Stimulated activated CD8-positive, alpha-beta memory T cell treated with anti-CD3 and anti-CD28 coated beads, Interleukin-7, amount 100 ng/mL, for 1 hour (primary cell): ENCODE data around the gene CSKMT.
"Not testable (repeated sequence)": the region's sequence is repeated elsewhere in the genome, so short reads cannot be mapped to it uniquely, and the experiment has no call there.

ENCODE experiments used
- DNase-seq, 2 donors: peaks; one replicate each; pipeline ENCODE4 v3.0.0-alpha.2; 2020; ENCODE audit warnings: low read depth in 2 of 2

The CSKMT gene

GRCh38 chr11:62654297-62654696 lies 10.8 kb upstream of the CSKMT start:
- no peak for DNase-seq

GRCh38 chr11:62656796-62657429 lies 8.2 kb upstream of the CSKMT start:
- no peak for DNase-seq

DNA sequence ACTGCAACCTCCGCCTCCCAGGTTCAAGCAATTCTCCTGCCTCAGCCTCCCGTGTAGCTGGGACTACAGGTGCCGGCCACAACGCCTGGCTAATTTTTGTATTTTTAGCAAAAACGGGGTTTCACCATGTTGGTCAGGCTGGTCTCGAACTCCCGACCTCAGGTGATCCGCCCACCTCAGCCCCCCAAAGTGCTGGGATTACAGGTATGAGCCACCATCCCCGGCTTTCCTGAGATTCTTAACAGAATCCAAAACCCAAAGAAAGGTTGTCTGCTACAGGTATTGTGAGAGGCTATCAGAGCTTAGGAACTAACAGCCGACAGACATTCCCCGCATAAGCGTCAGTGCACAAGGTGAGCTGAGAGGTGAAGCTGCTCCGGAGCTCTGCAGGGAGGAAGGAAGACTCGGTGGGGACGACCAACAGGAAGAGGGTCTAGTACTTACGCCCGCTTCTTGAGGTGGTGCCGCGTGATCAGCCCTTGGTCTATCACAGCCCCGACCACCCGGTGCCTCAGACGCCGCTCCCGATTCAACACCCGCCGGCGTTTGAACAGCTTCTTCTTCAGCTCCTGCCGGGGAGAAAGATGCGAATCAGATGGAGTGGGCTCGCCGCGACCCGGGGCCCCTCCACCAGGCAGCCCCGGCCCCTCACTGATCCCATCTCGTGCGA lies 572 bp upstream of the CSKMT start:
- DNase-seq: peak in 1 of 2 donors; percentile 23

DNA sequence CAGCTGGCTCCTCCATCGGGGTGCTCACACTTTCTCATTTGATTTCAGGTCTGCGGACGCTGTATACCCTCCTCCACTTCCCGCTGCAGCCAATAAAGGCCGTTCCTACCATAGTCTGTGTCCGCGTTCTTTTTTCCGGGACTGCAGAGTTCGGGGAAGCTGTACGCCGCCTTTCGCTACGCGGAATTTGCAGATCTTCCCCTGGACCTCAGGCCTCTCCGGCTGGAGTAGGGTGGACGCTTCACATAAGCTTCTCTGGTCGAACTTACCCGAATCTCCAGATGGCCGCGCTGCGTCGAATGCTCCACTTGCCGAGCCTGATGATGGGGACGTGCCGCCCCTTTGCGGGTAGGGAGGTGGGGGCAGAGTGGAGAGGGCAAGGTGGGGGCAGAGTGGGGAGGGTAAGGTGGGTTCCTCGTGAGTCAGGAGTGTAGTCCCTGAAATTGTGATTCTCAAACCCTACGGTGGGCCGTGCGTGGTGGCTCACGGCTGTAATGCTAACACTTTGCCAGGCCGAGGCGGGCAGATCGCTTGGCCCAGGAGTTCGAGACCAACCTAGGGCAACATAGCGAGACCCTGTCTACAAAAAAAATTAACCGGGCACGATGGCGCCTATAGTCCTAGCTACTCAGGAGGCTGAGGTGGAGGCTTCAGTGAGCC lies 617 bp downstream of the CSKMT start:
- peak in 1 of 2 donors; percentile 43 for DNase-seq

GRCh38 chr11:62666259-62666926 lies 1.3 kb downstream of the CSKMT start:
- DNase-seq: no peak

DNA sequence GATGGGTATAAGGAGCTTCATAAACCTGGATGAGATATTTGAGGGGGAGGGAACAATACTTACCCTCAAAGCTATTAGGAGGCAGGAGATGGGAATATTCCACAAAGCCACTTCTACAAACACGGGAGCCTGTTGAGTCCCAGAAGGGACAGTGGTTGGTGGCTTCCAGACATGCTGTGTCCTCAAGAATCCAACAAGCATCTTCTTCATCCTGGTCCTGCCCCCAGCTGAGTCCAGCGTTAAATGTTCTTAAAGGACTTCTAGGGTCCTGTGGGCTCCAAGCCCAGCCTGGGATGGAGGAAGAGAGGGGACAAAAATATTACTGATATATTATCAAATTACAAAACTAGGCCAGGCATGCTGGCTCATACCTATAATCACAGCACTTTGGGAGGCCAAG lies 2.3 kb downstream of the CSKMT start:
- no peak for DNase-seq

GRCh38 chr11:62669420-62670161 lies 4.5 kb downstream of the CSKMT start:
- no peak for DNase-seq

- no peak for DNase-seq
Measured at GRCh38 chr11:62671236-62671607, 6.1 kb downstream of the CSKMT start.

- DNase-seq: peak in 1 of 2 donors; percentile 48
Measured at GRCh38 chr11:62671608-62672389, 6.7 kb downstream of the CSKMT start, which contains the start of the genes LBHD1 and UQCC3. LBHD1 (minus strand) TSS chr11:62672267; CDS start chr11:62670031, 2,236 bp downstream. UQCC3 (plus strand) TSS chr11:62671673; CDS start chr11:62671746, 73 bp downstream.

- DNase-seq: no peak
Measured at GRCh38 chr11:62673196-62673525, 8.0 kb downstream of the CSKMT start.

DNA sequence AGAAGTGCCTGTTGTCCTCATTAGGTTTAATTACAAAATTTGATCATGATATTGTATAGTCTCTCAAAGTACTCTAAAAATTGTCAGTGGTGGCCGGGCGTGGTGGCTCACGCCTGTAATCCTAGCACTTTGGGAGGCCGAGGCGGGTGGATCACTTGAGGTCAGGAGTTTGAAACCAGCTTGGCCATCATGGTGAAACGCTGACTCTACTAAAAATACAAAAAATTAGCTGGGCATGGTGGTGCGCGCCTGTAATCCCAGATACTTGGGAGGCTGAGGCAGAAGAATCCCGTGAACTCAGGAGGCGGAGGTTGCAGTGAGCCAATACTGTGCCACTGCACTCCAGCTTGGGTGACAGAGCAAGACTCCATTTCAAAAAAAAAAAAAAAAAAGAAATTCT lies 10.3 kb downstream of the CSKMT start:
- DNase-seq: not testable (repeated sequence)

DNA sequence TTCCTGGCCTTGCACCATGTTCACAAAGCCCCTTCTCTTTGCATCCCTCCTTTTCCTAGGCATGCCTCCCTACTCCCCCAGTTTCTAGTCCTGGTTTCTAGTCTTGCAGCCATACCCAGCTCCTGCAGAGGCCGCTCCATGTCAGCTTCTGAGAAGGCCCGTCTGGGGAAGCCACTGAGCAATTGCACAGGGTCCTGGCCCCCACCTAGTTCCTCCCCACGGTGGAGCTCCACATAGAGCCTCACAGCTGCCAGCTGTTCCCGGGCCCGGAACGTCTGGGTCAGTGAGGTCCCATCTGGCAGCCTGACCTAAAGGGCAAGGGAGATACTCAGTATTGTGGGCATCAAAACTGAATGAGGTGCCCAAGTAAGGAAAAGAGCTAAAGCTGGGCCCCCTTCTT lies 11.6 kb downstream of the CSKMT start:
- DNase-seq: no peak

DNA sequence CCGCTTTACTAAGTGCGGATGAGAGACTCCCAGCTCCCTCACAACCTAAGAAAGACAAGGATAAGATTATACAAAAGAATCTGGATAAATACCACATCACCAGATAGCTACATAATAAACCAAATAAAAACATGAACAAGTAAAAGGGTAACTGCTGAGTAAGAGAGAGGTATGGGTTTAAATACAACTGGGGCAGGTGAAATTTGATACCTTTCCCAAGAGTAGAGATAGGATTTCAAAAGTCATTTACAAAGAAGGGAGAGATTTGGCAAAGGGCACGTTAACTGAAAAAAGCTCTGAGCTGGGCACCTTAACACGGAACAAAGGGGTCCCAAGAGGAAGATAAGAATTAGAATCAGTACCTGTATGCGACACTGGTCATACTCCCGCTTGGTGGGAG lies 12.0 kb downstream of the CSKMT start:
- DNase-seq: no peak

DNA sequence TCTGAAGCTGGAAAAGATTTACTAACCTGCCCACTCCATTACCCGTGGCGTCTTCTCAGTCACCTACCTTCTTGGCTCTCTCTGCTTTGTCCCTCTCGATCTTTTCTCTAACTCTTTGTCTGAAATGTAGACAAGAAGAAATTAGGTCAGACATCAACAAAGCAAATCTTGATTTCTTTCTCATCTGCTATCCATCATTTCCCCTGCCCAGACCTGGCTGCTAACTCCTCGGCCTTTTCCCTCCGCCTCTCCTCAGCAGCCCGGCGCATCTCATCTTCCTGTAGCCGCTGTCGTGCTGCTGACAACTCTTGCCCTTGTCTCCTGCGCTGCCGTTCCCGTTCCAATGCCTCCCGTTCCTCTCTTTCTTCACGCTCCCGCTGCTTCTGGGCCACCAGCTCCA lies 12.6 kb downstream of the CSKMT start:
- no peak for DNase-seq

DNA sequence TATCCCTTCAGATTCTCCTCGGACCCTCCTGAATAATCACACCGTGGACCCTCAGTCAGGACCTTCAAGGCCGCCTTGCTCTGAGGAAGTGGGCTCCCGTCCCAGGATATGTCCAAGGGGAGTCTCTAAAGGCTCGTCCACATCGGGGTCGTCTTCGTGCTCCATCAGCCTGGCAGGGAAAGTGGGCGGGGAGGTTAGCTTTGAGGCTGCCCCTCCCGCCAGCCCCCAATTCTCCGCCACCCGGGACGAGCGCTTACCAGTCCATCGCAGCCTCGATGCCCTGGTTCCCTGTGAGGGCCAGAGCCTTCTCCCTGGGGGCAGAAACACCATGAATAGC lies 13.3 kb downstream of the CSKMT start:
- no peak for DNase-seq

- peak; percentile 64 to 68 for DNase-seq
Measured at GRCh38 chr11:62678770-62679696, 13.9 kb downstream of the CSKMT start, which contains the start of gene UBXN1. UBXN1 (minus strand) TSS chr11:62679073; CDS start chr11:62678923, 150 bp downstream.

- no peak for DNase-seq
Measured at GRCh38 chr11:62680825-62681240, 15.7 kb downstream of the CSKMT start.

- DNase-seq: no peak
Measured at GRCh38 chr11:62682518-62682917, 17.4 kb downstream of the CSKMT start.

DNA sequence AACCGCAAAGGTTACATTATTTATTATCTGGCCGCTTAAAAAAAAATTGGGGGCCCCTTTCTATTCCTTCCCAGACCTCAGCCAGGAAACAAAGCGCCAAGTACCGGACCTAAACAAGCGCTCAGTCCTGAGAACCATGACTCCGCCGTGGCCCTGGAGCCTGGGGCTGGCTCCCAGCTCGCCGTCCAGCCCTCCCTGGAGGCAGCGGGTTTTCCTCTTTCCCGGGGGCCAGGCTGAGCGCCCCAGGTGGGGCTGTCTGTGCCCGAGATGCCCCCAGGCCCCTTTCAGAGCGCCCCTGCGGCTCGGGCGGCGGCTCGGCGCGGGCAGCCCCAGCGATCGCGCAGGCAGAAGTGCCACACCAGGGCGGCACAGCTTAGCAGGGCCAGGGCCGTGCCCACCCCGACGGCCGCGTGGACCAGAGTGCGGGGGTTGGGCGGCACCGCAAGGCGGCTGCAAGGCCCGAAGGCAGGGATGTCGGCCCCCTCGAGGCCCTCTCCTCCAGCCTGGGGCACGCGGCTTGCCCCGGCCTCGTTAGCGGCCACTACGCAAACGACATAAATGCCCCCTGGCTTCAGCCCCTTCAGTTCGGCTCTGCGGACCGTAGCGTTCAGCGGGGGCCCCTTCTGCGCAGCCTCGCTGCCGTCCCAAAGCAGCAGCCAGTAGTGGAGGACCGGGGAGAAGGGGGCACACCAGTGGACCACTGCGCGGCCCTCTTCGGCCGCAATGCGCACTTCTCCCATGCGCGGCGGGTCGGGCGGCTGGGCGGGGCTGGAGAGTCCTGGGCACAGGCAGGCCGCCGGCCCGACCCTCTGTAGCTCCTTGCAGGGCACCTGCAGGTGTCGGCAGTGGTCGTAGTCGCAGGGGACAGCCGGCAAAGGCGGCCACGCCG lies 22.6 kb downstream of the CSKMT start:
- DNase-seq: no peak
